DOHH2 (cell line): ENCODE results near the gene LGALS9.
"Not testable (repeated sequence)": the region's sequence is repeated elsewhere in the genome, so short reads cannot be mapped to it uniquely, and the experiment has no call there.

Experiments used
- CTCF ChIP-seq: fragments of 200-600 bp; sonication (generic); IDR thresholded peaks from one replicate; pipeline ENCODE4 v1.5.1; 2014; ENCODE audit warnings: antibody characterized with exemption, mild to moderate bottlenecking, low read depth, low read length; ENCODE audit not compliant: poor library complexity, severe bottlenecking
- EZH2phosphoT487 ChIP-seq: fragments of 200-600 bp; sonication (generic); IDR thresholded peaks from 2 replicates; pipeline ENCODE4 v1.6.1; 2017; ENCODE audit warnings: borderline replicate concordance, mild to moderate bottlenecking, antibody characterized with exemption, low read length, moderate library complexity, mixed read lengths

- not testable (repeated sequence) for TF ChIP-seq CTCF, EZH2phosphoT487
Observed at GRCh38 chr17:27629260-27629659, 1.7 kb upstream of the LGALS9 start.
